GM12891 (cell line): ENCODE measurements around the gene PLSCR3.

Source experiments
- POLR2A ChIP-seq: IDR thresholded peaks from 2 replicates; pipeline ENCODE4 v1.6.1; 2011; ENCODE audit warnings: low read depth, low read length, control low read depth
- POLR2AphosphoS5 ChIP-seq: IDR thresholded peaks from 2 replicates; pipeline ENCODE4 v1.6.1; 2011; ENCODE audit warnings: low read depth, low read length, control low read depth
- POU2F2 ChIP-seq: IDR thresholded peaks from 2 replicates; pipeline ENCODE4 v1.6.1; 2011; ENCODE audit warnings: low read depth, mild to moderate bottlenecking, control low read depth, low read length, moderate library complexity

DNA sequence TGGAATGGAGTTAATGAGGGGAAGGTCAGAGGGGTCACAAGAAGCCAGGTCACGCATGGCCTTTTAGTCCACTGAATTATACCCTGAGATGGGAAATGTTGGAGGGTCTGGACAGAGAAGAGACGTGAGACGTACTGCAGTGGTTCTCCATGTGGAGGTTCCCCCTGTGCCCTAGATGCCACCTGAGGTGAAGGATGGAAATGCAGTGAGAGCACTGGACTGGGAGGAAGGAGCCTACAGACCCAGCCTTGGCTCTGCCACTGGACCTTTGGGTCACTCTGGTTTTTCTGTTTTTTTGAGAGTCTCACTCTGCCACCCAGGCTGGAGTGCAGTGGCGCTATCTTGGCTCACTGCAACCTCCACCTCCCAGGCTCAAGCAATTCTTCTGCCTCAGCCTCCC is 1.8 kb upstream of the PLSCR3 start:
- TF ChIP-seq POLR2AphosphoS5 (no peak), POLR2A (no peak), POU2F2 (no peak)
